ENCODE measurements around the gene PRR33.
A peak's percentile ranks its signal among the peaks of the same experiment; 100 is the strongest.
"Not testable (repeated sequence)": the region's sequence is repeated elsewhere in the genome, so short reads cannot be mapped to it uniquely, and the experiment has no call there.

PRR33 gene

DNA sequence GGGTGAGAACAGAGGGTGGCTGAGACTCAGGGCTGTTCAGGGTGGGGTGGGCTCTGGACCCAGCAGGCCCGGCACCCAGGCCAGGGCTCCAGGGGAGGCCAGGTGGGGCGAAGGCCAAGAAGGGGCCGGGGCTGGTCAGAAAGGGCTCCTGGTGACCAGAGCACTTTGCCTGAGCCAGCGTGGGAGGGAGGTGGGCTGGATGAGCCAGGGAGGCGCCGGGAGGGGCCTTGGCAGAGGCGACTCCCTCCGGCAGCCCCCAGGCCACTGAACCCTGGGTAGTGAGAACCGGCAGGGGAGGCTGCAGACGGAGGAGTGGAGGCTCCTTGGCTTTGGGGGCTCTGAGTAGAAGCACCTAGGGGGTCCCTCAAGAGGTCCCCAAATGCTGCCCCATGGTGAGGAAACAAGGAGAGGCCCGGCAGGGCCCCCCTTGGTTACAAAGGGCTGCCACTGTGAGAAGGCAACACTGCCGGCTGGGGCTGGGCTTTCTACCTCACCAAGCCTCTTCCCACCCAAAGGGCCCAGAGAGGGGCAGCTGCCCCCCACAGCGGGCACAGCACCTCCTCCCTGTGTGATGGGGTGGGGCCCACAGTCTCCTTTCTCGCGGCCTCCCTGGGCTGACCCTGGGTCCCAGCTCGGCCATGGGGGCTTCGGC, 17.1 kb downstream of the PRR33 start:
- not testable (repeated sequence) for DNase-seq

DNA sequence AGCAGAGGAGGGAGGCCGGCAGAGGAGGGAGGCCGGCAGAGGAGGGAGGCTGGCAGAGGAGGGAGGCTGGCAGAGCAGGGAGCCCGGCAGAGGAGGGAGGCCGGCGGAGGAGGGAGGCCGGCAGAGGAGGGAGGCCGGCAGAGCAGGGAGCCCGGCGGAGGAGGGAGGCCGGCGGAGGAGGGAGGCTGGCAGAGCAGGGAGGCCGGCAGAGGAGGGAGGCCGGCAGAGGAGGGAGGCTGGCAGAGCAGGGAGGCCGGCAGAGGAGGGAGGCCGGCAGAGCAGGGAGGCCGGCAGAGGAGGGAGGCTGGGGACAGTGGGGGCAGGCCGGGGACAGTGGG, 17.9 kb downstream of the PRR33 start:
- DNase-seq: not testable (repeated sequence)

DNA sequence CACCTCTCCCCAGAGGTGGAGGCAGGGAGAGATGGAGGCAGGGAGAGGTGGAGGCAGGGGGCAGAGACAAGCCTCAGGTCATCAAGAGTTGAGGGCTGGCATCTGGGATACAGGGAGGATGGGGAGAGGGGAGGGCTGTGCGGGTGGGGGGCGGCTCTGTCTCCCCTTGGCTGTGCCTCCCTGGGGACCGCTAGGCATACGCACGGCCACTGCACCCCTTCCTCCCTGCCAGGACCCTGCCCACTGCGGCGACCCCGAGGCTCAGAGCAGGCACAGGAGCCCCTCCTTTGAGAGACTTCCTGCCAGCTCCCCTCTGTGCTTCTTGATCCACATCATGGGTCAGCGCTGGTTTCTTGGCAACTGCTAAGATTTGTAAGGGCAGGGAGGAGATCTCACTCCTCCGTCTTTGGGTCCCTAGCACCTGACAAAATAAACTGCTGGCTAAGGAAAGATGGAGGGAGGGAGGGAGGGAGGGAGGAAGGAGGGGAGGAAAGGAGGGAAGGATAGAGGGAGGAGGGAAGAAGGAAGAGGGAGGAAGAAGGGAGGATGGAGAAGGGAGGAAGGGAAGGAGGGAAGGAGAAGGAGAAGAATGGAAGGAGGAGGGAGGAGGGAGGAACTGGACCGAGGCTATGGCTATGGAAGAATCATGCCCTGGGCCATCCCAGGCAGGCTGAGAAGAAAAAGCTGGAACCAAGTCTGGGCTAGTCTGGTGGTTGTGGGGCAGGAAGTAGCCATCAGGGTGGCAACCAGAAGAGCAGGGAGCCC, 18.5 kb downstream of the PRR33 start:
- DNase-seq: no peak

DNA sequence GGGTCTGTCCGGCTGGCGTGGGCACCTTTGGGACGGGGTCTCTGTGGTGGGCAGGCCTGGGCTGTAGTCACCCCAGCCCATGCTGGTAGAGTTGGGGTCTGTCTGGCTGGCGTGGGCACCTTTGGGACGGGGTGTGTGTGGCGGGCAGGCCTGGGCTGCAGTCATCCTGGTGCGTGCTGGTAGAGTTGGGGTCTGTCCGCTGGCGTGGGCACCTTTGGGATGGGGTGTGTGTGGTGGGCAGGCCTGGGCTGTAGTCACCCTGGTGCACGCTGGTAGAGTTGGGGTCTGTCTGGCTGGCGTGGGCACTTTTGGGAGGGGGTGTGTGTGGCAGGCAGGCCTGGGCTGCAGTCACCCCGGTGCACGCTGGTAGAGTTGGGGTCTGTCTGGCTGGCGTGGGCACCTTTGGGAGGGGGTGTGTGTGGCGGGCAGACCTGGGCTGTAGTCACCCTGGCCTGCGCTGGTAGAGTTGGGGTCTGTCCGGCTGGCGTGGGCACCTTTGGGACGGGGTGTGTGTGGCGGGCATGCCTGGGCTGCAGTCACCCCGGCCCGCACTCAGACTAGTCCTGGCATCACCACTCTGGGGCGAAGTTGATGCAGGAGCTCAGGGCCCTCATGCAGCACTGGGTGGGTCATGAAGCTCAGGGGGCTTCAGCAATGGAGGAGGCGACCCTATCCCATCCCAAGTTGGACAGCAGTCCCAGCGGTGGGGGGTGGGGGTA, 19.3 kb downstream of the PRR33 start:
- DNase-seq: no peak

DNA sequence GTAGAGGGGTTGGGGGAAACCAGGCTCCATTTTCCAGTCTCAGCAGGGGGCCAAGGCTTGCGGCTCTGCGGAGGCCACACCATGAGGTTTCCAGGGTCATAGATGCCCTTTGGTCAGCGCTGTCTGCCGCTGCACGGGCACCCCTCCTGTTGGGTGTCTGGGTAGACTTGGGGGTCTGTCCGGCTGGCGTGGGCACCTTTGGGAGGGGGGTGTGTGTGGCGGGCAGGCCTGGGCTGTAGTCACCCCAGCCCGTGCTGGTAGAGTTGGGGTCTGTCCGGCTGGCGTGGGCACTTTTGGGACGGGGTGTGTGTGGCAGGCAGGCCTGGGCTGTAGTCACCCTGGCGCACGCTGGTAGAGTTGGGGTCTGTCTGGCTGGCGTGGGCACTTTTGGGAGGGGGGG, 20.2 kb downstream of the PRR33 start:
- DNase-seq: no peak

DNA sequence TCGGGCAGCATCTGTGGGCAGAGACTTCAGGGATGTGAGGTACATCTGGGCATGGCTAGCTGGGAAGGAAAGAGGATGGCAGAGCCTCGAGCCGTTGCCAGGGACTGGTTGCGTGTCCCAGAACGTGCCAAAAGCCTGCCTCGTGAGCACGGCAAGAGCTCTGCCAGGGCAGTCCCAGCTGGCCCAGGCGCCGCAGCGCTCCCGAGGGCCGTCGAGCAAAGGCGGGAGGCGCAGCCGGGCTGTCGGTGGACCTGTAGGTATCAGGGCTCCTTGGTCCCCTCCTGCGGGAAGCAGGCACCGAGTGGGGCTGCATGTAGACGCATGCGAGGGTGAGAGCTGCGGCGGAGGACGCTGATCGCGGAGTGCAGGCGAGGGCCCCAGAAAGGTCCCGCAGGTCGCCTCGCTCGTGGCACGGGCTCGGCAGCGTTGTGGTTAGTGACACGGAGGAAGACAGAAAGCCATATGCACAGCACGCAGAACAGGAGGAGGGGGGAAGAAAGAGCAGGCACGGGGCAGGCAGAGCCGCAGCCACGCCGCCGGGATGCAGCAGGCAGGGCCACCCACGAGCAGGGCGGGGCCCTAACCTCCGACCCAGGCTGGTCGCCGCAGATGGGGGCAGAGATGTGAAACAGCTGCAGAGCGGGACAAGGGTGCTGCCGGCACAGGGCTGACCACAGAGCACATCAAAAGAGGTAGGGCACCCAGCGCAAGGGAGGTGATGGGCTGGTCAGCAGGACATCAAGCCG, 20.8 kb downstream of the PRR33 start:
- peak; percentile 47 for DNase-seq

DNA sequence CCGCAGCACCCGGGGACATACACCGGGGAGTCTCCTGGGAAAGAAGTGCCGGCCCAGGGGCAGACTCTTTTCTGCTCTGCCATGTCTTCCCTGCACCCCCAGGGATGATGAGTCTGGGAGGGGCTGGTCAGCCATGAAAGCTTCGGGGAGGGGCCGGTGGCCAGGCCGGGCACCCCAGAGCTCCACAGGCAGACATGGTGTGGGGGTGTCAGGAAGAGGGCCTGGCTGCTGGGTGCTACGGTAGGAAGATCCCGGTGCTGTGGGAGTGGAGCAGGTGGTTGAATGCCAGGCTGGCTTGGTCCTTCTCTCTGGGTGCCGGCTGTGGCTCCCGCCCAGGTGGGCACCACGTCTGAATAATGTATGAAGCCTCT, 21.4 kb downstream of the PRR33 start:
- no peak for DNase-seq

DNA sequence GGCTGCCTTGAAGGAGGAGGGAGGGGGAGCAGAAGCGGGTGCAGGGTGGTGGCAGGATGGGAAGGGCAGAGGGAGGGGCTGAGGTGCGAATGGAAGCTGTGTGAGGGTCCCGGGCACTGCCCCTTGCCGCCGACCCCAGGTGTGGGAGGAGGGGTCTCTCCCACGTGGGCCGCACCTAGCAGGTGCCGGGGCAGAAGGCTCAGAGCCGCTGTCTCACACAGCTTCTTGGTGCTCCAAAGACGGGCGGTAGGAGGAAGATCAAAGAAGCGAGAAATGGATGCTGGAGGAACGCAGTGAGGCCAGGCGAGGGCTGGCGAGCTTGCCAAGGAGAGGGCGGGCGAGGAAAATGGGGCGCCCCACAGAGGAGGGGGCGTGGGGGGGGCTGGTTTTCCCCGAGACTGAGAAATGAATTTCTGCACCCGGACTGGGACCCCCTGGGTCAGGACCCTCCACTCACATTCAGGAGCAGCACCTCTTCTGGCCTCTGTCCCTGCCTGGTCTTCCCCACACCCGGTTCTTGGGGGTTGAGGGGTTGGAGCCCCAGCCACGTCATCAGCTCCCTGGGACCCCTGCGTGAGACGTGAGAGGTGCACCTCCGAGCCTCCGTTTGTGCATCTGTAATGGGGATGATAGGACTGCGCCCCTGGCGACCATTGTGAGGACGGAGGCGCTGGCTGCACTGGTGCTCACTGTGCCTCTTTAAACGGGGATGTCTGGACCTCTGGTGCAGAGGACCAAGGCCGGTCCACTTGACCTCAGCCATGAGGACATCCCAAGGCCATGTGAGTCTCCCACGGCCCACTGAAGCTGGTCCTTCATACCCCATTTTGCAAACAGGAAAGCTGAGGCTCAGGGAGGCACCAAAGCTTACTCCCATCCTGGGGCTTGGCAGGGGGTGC, 22.0 kb downstream of the PRR33 start:
- DNase-seq: no peak

DNA sequence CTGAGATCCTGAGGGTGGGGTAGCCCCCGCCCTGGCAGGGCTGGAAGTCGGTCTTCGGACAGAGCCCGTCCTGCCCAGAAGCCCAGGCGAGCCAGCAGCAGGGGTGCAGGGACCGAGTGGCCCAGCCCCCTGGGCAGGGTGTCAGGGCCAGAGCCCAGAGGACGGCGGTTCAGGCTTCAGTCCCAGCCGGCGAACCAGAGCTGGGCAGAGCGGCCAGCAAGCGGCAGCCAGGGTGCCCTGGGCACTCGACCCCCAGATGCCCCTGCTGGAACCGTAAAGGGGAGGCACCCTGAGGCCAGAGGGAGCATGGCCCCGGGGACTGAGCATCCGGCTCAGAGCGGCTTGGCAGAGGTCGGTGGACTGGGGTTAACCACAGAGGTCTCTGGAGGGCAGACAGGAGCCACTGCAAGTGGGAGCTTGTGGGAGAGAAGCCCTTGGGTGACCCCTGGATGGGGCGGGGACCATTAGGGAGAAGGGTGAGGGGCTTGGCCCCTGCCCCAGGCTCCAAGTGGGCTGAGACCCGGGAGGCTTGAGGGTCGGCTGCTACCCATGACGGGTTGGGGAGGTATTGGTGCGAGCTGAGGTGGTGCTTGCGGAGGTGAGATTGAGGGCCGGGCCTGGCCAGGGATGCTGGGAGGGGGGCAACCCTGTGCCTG, 22.9 kb downstream of the PRR33 start:
- no peak for DNase-seq

DNA sequence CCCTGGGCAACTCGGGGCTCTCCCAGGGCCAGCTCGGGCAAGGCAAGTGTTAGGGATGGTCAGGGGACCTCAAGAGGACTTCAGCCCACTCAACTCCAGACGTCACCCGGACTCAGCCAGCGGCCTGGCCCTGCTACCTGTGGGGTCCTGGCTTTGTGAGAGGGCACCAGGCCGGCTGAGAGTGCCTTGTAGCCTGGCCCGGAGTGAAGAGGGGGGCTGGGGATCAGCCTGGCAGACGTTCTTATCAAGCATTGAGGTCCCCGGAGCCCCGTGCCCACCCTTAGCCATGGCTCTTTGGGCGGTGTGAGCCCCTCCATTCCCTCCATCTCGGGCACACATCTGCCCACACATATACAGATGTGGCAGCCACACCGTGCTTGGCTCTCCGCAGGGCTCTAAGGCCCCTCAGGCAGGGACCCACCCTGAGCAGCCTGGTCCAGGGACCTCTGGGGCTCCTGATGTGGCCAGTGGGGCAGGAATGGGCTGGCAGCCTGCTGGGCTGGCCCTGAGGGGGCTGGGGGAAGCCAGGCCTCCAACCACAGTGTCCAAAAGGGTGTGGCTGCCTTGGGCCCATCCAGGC, 23.5 kb downstream of the PRR33 start:
- no peak for DNase-seq

DNA sequence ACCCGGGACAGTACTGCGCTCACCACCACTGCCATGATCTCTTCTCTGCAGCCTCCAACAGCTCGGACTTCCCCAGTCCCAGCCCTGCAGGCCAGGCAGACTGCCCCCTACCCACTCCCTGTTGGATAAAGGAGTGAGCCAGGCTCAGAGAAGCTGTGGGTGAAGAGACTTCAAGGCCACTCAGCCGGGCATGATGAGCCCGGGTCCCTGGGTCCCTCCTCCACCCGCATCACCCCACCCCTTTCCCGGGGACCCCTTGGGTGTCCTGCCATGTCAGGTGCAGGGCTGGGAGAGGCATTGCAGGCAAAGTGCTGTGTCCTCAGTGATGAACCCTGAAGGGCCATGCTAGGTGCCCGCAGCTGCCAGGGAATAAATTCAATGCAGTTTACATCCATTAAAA, 24.3 kb downstream of the PRR33 start:
- no peak for DNase-seq

DNA sequence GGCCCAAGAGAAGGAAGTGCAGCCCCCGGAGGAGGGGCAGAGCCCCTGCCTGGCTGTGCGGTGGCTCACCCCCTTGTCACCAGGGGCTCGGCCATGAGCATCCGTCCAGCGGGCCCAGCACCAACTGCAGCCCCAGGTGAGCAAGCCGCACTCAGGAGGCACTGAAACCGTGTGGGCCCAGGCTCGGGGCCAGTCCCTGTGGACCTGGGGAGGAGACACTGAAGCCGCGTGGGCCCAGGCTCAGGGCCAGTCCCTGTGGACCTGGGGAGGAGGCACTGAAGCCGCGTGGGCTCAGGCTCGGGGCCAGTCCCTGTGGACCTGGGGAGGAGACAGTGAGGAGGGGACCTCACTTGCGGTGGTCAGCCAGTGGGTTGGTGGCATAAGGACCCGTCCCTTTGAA, 24.9 kb downstream of the PRR33 start:
- no peak for DNase-seq

DNA sequence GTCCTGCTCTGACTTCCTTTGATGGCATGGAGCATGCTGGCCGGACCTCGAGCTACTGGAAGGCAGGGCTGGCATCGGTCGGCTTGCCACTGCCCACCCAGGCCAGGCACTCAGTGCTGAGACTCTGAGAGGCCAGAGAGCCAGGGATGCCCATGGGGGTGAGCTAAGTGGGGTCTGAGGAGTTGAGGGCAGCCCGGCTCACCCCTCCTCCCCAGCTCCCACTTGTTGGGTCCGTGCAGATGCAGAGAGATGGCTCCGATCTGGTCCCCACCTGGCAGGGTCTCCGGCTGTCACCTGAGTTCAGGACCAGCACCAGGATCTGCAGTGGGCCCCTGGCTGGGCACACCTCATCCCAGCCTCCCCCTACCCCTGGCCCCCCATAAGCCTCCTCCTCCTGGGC, 25.5 kb downstream of the PRR33 start:
- DNase-seq: no peak

DNA sequence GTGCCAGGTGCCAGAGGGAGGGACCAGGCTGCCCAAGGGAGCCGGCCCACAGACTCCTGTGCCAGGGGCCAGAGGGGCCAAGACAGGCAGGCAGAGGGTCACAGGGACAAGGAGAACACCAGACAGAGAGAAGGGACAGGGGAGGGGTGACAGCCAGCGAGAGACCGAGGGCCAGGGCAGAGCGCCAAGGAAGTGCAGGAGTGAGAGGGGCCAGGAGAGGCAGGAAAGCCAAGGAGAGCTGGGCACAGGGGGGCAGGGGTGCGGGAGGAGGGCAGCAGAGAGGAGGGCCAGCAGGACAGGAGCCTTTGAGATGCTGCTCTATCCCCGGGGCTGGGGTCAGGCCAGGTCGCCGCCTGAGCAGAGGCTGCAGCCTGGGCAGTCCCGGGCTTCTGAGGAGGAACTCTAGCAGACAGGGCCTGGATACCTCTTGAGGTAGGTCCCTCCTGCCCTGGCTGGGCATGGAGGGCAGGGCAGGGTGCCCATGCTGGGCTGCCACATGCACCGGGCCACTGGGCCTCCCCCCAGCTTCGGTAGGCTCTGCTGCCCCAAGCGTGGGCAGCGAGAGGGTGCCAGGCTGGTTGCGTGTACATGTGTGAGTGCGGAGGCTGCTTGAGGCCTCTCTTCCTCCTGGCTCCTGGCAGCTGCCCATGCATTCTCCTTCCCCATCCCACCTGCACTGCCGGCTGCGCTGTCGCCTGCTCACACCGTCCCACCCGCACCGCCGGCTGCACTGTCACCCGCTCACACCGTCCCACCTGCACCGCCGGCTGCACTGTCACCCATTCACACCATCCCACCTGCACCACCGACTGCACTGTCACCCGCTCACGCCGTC, 26.6 kb downstream of the PRR33 start:
- DNase-seq: no peak

DNA sequence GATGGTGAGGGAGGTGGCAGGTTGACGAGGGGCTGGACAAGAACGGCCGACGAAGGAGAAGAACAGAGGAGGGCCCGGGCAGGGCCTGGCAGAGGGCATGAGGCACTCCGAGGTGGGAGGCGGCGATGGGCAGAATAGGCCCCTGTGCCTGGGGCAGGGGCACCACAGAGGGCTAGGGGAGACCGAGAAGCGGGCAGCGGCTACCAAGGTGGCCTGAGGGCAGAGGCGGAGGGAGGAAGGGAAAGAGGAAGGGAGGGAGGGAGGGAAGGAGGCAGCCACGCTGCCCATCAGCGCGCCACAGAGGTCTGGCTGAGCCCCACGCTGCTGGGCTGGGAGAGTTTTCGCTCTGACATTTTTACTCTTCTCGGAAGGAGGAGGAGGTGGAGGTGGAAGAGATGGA, 27.5 kb downstream of the PRR33 start:
- no peak for DNase-seq

DNA sequence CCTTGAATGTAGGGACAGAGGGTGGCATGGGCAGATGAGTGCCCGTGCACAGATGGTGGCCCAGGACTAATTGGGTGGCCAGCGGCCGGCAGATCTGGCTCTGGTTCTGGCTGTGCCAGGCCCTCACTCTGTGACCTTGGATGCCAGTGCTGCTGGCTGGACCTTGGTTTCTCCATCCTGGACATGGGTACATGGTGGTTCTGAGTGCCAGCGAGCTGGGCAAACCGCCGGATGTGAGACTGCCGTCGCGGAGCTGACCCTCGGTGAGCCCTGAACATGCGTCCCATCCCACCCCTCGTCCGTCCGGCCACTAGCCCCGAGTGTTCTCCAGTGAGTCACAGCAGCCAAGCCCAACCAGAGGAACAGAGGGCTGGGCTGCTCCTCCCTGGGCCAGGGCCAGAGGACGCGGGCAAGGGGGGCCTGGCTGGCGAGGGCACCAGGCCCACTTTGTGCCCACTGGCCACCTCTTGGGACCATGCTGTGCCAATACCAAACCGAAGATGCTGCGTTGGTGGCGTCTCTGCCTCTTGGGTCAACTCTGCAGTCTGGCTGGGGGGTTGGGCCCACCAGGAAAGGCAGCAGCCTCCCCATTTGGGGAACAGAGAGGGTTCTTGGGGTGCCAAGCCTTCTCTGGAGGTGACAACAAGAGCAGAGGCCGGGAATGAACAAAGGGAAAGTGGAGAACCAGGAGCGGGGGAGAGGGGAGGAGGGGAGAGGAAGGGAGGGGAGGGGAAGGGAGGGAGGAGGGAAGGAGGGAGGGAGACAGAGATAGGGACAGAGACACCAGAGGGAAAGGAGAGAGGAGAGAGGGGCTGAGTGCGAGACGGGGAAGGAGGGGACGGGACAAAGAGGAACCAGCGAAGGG, 28.1 kb downstream of the PRR33 start:
- DNase-seq: no peak

DNA sequence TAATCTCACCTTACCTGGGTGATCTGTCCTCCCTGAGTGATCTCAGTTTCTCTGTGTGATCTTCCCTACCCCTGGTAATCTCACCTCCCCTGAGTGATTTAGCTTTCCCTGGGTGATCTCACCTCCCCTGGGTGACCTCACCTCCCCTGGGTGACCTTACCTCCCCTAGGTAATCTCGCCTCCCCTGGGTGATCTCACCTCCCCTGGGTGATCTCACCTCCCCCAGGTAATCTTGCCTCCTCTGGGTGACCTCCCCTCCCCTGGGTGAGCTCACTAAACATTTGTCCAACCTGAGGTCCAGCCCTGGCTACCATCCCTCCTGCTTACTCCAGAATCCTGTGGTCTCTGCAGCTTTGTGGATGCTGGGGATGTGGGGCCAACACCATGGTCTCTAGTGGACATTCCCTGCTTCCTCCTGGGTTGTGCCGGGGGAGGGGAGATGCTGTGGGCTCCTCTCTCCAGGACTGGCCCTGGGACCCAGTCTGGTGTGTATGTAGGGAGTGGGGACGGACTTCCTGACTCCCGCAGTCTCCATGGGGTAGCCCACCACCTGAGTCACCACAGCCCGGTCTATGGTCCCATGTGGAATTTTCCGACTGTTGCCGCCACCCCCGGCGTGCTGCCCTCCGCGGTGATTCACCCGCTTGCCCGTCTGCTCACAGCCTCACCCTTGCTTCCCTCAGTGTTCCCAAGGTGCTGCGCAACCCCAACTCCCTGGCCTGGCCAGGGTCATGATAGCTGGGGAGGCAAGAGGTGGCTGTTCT, 28.9 kb downstream of the PRR33 start:
- DNase-seq: no peak

All from activated gamma-delta T cell (primary cell).